HG03342 (cell line): Measurements from ENCODE around the gene HAUS2.
"Not testable (repeated sequence)": the region's sequence is repeated elsewhere in the genome, so short reads cannot be mapped to it uniquely, and the experiment has no call there.

Experiments used
- ATAC-seq: cut with Tn5 transposase; IDR thresholded peaks from one replicate; pipeline ENCODE4 v1.9.1; 2021; ENCODE audit warnings: mild to moderate bottlenecking, moderate library complexity; ENCODE audit not compliant: unreplicated experiment

HAUS2 gene

GRCh38 chr15:42575188-42576039 is 26.8 kb downstream of the HAUS2 start, which contains the start of gene STARD9:
TSS of gene STARD9 (plus strand) at chr15:42575606. CDS start at chr15:42575716, 110 bp downstream.
- peak; percentile 88 for ATAC-seq

- ATAC-seq, result no peak
Measured at GRCh38 chr15:42576040-42576594, 27.5 kb downstream of the HAUS2 start.

DNA sequence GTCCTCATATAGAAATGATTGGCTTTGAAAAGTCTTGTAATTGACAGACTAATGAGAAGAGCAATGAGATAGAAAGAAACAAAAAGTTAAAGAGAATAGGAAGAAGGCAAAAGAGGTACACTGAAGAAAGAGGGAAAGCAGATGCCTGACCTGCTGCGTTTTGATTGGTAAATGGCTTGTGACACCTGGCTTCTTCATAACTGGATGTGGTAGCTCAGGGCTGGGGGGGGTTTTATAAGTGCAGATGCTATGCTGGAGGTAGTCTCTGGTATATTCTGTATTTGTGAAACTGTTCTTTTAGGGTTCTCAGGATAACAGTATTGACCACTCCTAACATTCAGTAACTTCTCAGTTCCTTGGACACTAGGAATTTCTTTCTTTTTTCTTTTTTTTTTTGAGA is 28.1 kb downstream of the HAUS2 start:
- no peak for ATAC-seq

DNA sequence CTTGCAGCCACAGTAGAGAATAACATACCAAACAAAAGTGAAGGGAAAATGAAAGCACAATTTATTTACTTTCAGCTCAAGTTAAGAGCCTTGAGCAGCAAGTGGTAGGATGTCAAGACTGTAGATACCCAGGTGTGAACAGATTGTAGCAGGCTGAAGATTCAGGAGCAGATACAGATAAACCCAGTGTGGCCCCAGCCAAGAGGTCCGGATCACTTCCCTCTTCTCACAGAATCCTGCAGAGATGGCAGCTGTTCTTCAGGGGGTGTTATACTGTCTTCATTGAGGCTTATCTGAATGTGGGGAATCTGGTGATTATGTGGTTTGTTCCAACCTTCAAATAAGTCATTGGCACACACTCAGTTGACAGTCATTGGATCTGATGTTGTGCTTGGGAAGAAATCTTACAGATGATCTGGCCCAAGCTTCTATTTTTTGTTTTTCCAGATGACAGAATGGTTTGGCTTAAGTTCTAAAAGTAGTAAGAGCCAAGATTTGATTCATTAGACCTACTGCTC is 28.9 kb downstream of the HAUS2 start:
- no peak for ATAC-seq

GRCh38 chr15:42578984-42579537 is 30.4 kb downstream of the HAUS2 start:
- ATAC-seq, result no peak

DNA sequence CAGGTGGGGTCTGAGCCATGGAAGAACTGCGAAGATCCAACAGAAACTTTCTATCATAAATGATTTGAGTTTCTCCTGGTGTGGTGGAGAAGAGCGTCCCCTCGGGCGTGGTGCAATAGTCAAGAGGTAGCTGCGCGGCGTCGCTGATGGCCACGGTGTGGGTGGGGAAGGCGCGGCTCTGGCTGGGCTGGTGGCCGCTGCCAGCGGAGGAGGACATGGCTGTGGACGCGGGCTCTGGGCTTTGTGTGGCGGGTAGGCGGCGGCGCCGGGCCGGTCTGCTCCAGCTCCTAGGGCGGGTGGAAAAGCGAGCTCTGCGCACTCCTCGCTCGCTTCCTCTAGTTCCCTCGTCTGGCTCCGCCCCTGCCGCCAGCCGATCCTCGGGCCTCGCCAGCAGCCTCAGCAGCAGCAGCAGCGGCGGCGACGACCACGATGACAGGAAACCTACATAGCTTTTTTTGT is 32.7 kb downstream of the HAUS2 start:
- peak; percentile 55 for ATAC-seq

GRCh38 chr15:42582569-42583375 is 34.1 kb downstream of the HAUS2 start:
- ATAC-seq, result no peak

DNA sequence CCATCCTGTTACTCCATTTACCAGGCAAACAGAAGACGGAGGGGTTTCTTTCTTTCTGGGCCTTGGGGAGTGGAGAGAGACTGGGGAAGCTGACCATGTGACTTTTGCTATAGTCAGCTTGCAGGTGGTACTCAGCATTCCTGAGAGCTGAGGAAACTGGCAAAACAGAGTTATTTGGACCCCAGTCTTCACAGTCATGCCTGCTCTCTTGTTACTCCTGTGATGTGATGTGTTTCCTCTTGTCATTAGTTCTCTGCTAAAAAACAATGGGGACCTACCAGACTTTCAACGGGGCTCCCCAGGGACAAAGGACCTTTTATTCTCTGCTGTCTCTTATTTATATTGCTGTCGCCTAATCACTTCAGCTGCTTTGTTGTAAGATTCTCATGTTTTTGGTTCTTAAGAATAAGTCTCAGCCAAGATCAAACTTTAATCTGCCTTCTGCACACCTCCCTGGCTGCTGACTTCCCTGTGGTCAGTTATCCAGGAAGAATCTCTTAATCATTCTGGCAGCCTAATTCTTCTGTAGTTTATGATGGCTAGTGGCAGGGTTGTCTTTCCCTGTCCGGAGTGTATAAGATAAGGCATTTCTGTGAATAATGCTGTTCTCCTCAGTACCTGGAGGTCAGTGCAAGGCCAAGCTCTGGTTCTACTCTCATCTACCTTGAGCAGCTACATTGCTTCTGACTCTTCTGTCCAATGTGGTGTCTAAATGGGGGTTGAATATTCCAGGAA is 35.6 kb downstream of the HAUS2 start:
- no peak for ATAC-seq

DNA sequence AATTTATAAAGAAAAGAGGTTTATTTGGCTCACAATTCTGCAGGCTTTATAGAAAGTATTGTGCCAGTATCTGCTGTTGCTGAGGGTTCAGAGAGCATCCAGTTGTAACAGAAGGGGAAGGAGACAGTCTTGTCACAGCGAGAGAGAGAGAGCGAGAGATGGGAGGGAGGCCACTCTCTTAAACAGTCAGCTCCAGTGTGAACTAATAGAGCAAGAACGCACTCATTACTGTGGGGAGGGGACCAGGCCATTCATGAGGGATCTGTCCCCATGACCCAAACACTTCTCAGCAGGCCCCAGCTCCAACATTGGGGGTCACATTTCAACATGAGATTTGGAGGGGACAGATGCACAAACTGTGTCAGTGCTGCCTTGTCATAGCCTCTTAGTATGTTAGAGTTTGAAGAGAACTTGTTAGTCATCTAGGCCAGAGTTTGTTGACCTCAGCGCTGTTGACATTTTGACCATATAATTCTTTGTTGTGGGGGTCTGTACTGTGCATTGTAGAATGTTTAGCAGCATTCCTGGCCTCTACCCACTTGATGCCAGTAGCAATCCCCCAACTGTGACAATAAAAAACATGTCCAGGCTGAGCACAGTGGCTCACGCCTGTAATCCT is 42.1 kb downstream of the HAUS2 start:
- ATAC-seq, result no peak

GRCh38 chr15:42591238-42591934 is 42.7 kb downstream of the HAUS2 start:
- ATAC-seq, result no peak

DNA sequence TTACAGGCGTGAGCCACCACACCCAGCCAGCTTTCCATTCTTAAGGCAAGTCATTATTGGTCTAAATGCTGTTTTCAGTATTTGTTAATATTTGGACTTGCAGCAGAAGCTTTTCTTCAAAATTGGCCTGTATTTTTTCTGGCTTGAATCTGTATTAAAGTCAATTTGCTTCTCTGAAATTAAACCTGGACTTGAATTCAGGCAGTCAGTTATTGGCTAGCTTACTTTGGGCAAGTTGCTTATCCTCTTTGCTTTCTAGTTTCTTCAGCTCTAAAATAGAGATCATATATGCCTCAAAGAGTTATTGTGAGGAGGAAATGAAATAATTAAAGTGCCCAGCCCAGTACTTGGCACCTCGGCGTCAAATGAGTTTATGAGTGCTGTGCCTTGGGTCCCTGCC is 44.1 kb downstream of the HAUS2 start:
- no peak for ATAC-seq

GRCh38 chr15:42593143-42593542 is 44.5 kb downstream of the HAUS2 start:
- ATAC-seq, result no peak

- no peak for ATAC-seq
Measured at GRCh38 chr15:42594095-42594494, 45.5 kb downstream of the HAUS2 start.

- ATAC-seq, result no peak
Measured at GRCh38 chr15:42595626-42596240, 47.1 kb downstream of the HAUS2 start.

DNA sequence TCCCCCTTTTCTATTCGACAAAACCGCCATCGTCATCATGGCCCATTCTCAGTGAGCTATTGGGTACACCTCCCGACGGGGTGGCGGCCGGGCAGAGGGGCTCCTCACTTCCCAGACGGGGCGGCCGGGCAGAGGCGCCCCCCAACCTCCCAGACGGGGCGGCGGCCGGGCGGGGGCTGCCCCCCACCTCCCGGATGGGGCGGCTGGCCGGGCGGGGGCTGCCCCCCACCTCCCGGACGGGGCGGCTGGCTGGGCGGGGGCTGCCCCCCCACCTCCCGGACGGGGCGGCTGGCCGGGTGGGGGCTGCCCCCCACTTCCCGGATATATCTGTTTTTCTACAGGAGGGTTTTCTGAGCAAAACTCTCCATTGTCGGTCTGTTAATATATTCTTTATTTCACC is 52.7 kb downstream of the HAUS2 start:
- ATAC-seq, result not testable (repeated sequence)

DNA sequence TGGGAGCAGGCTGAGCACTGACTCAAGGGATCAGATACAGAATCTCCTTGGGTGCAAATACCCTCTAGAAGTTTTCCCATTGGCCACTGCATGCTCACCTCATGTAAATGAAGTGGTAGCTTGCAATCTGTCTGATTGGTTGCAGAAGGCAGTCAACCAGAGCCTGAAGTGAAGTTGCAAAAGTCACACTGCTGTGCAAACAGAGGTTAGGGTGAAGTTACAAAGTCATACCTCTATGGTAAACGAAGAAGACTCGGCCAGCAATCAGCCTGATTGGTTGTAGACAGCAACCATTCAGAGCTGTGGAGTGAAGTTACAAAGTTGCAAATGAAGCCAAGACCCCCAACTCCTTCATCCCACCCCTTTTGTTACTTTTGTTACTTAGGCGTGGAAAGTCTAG is 53.9 kb downstream of the HAUS2 start:
- ATAC-seq, result no peak

- no peak for ATAC-seq
Measured at GRCh38 chr15:42603978-42604377, 55.3 kb downstream of the HAUS2 start.

GRCh38 chr15:42604894-42605744 is 56.5 kb downstream of the HAUS2 start:
- peak; percentile 42 for ATAC-seq
